GM19328 (cell line): ENCODE results near the gene GFM2.
A peak's percentile ranks its signal among the peaks of the same experiment; 100 is the strongest.
"Not testable (repeated sequence)": the region's sequence is repeated elsewhere in the genome, so short reads cannot be mapped to it uniquely, and the experiment has no call there.

ENCODE experiments used
- ATAC-seq: cut with Tn5 transposase; IDR thresholded peaks from one replicate; pipeline ENCODE4 v1.9.1; 2021; ENCODE audit warnings: mild to moderate bottlenecking, moderate library complexity; ENCODE audit not compliant: unreplicated experiment

Gene GFM2

GRCh38 chr5:74717596-74717995, 49.3 kb downstream of the GFM2 start:
- no peak for ATAC-seq

DNA sequence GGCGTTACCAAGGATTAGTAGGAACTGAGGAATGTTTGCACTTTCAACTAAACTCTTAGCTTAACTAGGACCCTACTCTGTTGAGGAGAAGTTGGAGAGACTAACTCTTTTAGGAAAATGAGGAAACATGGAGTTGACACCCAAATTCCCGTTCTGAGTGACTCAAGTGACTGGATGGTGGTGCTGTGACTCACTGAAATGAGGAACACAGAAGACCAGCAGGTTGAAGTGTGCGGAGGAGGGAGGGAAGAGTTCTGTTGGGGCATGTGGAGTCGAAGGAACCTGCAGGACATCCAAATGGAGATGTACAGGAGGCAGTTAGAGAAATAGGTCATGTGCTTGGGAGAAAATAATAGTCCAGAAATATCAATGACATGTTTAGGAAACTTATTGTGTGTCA, 73.7 kb downstream of the GFM2 start:
- no peak for ATAC-seq

DNA sequence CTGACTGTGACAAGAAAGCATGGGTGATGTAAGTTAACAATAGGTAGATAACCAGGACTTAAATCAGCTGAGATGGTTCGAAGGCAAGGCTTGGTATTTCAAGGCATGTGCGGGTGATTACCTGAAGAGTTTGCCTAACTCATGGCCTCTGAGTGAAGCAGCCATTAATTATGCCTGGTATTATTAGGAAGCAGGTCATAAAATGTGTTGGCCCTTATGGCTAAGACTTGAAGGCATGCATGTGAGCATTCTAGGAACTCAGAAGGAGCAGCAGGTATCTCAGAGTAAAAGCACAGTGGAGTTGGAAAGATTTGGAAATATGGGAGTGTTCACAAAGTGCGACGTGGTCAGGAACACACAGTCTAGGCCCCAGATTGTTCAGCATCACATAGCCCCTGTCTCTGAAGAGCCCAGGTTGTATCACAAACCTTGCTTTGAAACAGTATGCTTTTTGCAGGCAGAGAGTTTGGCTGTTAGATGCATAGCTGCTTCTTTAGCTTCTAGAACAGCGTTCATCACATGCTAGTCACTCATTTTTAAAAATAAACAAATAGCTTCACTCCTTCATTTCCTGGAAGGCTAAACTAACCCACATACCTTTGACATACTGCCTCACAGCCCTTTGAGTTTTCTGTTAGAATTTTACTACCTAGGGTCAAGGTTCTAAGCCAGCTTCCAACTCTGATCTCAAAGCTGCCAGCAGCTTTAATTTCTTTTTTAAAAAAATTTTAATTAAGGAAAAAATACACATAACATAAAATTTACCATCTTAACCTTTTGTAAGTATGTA, 79.8 kb downstream of the GFM2 start:
- ATAC-seq, result no peak

DNA sequence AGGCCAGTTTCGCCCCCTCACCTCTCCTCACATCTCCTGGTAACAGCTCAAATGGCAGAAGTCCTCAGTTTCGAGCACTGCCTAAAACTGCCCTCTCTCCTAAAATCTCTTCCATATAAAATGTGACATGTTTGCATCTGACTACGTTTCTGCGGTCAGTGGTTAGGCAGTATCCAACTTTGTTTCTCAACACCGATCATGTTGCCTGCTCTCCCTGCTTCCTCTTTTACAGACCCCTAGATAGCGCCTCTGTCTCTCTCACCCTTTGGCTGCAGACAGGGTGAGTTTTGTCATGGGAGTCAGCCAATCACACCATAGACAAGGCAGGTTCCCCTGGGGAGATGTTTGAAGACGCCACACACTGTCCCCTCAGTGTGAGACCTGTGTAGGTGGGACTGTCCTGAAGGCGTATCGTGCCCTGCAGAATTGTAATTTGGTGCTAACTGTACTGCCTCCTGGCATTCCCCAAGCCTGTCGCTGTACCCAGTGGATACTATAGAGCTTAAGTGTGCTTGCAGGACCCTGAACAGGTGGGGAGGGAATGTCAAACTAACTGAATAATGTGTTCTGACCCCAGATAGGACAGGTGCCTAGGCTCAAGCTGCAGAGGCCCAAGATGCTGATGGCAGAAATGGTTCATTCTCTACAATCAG, 80.8 kb downstream of the GFM2 start:
- ATAC-seq, result peak; percentile 47

DNA sequence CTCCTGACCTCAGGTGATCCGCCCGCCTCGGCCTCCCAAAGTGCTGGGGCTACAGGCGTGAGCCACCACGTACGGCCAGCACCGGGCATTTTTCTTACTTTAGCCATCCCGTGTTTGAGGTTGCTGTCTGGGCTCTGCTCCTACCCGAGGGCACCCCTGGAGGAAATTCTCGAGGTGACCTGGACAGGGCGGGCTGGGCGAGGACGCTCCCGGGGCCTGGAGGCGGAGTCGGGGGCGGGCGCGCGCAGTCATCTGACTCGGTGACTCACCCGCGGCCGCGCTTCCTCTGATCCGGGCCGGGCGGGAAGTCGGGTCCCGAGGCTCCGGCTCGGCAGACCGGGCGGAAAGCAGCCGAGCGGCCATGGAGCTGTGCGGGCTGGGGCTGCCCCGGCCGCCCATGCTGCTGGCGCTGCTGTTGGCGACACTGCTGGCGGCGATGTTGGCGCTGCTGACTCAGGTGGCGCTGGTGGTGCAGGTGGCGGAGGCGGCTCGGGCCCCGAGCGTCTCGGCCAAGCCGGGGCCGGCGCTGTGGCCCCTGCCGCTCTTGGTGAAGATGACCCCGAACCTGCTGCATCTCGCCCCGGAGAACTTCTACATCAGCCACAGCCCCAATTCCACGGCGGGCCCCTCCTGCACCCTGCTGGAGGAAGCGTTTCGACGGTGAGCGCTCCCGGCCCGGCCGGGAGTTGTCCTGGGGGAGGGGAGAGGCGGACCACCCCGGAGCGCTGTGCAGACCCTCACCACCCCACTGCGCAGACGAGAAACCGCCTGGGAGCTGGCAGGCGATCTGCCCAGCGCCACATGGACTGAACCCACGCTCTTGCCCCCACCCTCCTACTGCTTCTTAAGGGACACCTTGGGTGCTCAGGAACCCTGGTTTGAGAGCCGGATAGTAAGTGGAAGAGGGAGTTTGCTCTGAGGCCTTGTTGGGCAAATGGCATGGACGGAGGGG, 81.7 kb downstream of the GFM2 start, which contains the start of gene HEXB:
Gene HEXB (plus strand): TSS at position 334 of the 952 bp plus-strand sequence. CDS start 28 bp downstream, at position 362.
- peak; percentile 75 for ATAC-seq

DNA sequence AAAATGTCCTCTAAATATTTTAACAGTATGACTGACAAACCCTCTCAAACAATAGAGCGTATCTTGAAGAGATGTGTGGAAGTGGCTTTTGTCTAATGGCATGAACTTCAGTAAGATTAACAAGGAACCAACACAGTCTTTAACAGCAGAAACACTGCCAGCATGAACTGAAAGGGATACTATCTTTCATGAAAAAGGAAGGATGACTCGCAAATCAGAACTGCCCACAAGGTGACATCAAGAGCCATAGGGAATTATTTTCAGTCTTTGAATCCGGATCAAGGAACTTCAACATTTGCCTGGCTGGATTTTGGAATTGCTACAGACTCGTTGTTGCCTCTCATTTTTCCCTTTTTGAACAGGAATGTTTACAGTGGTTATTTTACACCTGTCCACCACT, 87.0 kb downstream of the GFM2 start:
- ATAC-seq, result no peak

GRCh38 chr5:74679300-74679699, 87.6 kb downstream of the GFM2 start:
- not testable (repeated sequence) for ATAC-seq

- not testable (repeated sequence) for ATAC-seq
Observed at GRCh38 chr5:74678123-74678522, 88.8 kb downstream of the GFM2 start.

- not testable (repeated sequence) for ATAC-seq
Observed at GRCh38 chr5:74676466-74676865, 90.5 kb downstream of the GFM2 start.

DNA sequence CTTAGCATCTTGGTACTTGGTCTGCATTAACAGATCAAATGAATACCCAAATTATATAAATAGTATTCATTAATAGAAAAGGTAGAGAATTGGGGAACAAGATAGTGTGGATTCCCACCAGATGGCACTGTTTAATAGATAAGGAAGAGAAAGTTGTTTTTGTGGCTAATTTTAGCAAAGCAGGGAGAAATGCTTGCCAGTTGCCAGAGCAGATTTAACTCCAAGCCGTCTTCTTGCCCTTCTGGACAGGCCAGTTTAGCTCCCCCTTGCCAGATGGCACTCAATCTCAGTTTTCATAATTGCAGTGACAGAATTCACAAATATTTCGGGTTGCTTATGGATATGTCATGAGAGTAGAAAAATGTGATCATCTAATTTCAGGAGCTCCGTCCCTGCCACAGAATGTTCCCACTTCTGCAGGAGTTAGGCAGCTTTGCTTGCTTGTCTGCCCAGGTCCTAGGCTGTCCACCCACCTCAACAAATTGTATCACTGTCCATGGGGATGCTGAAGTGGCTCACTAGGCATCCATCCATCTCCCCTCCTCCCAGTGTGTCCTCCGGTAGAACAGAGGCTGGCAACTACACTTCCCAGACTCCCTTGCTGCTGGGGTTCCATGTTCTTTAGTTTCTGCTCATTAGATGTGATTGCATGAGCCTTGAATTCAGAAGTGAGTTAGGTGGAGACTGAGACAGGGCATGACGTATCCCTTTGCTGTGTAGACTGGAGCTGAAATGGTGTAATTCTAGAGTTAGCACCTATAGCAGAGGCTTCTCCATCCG, 93.7 kb downstream of the GFM2 start:
- no peak for ATAC-seq

- no peak for ATAC-seq
Observed at GRCh38 chr5:74672215-74672877, 94.6 kb downstream of the GFM2 start.
